CD4-positive, alpha-beta memory T cell (primary cell): ENCODE data around the gene CCT8L2. TPM values are rescaled to one million over a fixed set of nuclear protein-coding genes. Genes with fewer than 3 reads are reported as not detected.
"Not testable (repeated sequence)": the region's sequence is repeated elsewhere in the genome, so short reads cannot be mapped to it uniquely, and the experiment has no call there.

Experiments
- CTCF ChIA-PET: fragments of 350-600 bp; sonication (Branson Sonifier 250); formaldehyde crosslinking; loops from one replicate; lab custom pipeline; 2021; ENCODE audit warnings: inconsistent platforms; ENCODE audit not compliant: partially characterized antibody; lab: Charles Lee
- POLR2A ChIA-PET: fragments of 350-600 bp; sonication (Branson Sonifier 250); formaldehyde crosslinking; loops from one replicate; lab custom pipeline; 2021; ENCODE audit not compliant: partially characterized antibody; lab: Charles Lee
- DNase-seq, 5 donors: peaks; one replicate each; pipeline versions ENCODE4 v3.0.0 to v3.0.0-alpha.2; 2020 to 2022; ENCODE audit warnings: mixed read lengths in 1 of 5
- H3K27ac ChIP-seq: one replicate; pipeline ENCODE4 v1.7.0; 2013; ENCODE audit warnings: low read depth, low read length
- H3K27me3 ChIP-seq: 2 replicates; pipeline ENCODE4 v1.7.0; 2013; ENCODE audit warnings: mild to moderate bottlenecking, low read length, moderate library complexity; ENCODE audit not compliant: insufficient read depth
- H3K36me3 ChIP-seq: 2 replicates; pipeline ENCODE4 v1.7.0; 2013; ENCODE audit warnings: mild to moderate bottlenecking, low read length, moderate library complexity; ENCODE audit not compliant: insufficient read depth
- H3K4me1 ChIP-seq: 2 replicates; pipeline ENCODE4 v1.7.0; 2013; ENCODE audit warnings: mild to moderate bottlenecking, low read length, moderate library complexity; ENCODE audit not compliant: insufficient read depth
- H3K4me3 ChIP-seq, 2 donors: one replicate each; pipeline ENCODE4 v1.7.0; 2013; ENCODE audit warnings: low read length in 2 of 2, mild to moderate bottlenecking in 1 of 2
- H3K9me3 ChIP-seq, 2 donors: one replicate each; pipeline ENCODE4 v1.7.0; 2013; ENCODE audit warnings: low read length in 2 of 2, control low read depth in 1 of 2; ENCODE audit not compliant: control insufficient read depth in 1 of 2
- H3K27ac Mint-ChIP-seq, 7 donors: one replicate each; pipeline ENCODE4 v1.8.0; 2020 to 2021; ENCODE audit warnings: mixed read lengths in 7 of 7, mild to moderate bottlenecking in 6 of 7, inconsistent platforms in 3 of 7, moderate library complexity in 3 of 7
- H3K27me3 Mint-ChIP-seq, 2 donors: one replicate each; pipeline ENCODE4 v1.8.0; 2020 to 2021; ENCODE audit warnings: mixed read lengths in 2 of 2
- H3K36me3 Mint-ChIP-seq, 2 donors: one replicate each; pipeline ENCODE4 v1.8.0; 2020 to 2021; ENCODE audit warnings: mixed read lengths in 2 of 2, inconsistent platforms in 1 of 2, mild to moderate bottlenecking in 1 of 2
- H3K4me1 Mint-ChIP-seq, 4 donors: one replicate each; pipeline ENCODE4 v1.8.0; 2020 to 2021; ENCODE audit warnings: mixed read lengths in 4 of 4, mild to moderate bottlenecking in 1 of 4
- H3K4me3 Mint-ChIP-seq, 8 donors: one replicate each; pipeline ENCODE4 v1.8.0; 2020 to 2021; ENCODE audit warnings: mixed read lengths in 8 of 8, mild to moderate bottlenecking in 7 of 8, moderate library complexity in 6 of 8, inconsistent platforms in 3 of 8
- H3K9me3 Mint-ChIP-seq, 8 donors: one replicate each; pipeline ENCODE4 v1.8.0; 2020 to 2021; ENCODE audit warnings: mixed read lengths in 8 of 8, mild to moderate bottlenecking in 5 of 8, inconsistent platforms in 3 of 8, moderate library complexity in 1 of 8
- intact Hi-C: fragments of 100-400 bp; cut with micrococcal nuclease; formaldehyde crosslinking; loops from one replicate; pipeline ENCODE4 v1.15.1; 2023
- polyA plus RNA-seq, 2 donors: library from polyadenylated mRNA; unstranded; fragments of 300-500 nt; fragmentation: Illumina TruSeq; gene quantifications; one replicate each; pipeline ENCODE4 v1.2.3, GENCODE V29; 2021
- total RNA-seq, 2 experiments: library from RNA; stranded (reverse); gene quantifications; one replicate each; pipeline ENCODE4 v1.2.3, GENCODE V29; 2021

CCT8L2 gene, protein sequence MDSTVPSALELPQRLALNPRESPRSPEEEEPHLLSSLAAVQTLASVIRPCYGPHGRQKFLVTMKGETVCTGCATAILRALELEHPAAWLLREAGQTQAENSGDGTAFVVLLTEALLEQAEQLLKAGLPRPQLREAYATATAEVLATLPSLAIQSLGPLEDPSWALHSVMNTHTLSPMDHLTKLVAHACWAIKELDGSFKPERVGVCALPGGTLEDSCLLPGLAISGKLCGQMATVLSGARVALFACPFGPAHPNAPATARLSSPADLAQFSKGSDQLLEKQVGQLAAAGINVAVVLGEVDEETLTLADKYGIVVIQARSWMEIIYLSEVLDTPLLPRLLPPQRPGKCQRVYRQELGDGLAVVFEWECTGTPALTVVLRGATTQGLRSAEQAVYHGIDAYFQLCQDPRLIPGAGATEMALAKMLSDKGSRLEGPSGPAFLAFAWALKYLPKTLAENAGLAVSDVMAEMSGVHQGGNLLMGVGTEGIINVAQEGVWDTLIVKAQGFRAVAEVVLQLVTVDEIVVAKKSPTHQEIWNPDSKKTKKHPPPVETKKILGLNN
- total RNA-seq: not detected
- polyA plus RNA-seq: not detected

DNA sequence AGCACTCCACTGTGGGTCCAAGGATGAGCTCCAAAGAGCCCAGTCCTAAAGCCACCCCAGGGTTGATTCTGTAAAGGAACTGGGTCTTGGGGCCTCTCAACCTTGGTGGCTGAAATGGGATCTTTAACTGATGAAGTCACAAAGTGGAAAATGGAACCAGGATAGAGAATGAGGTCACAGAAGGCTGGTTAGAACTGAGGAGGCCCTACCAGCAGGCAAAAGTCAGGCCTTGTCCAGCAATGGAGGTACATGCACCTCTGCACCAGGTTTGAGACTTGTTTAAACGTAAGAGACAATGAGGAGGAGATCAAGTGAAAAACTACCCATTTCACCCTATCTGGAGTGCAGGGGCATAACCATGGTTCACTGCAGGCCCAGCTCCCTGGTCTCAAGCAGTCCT, at the start of gene CCT8L2:
Gene CCT8L2, minus strand, starts transcription at position 101 of the 400 bp plus-strand sequence. CDS start 260 bp downstream, outside the sequence.
- H3K9me3 Mint-ChIP-seq, H3K36me3 Mint-ChIP-seq: not testable (repeated sequence)

DNA sequence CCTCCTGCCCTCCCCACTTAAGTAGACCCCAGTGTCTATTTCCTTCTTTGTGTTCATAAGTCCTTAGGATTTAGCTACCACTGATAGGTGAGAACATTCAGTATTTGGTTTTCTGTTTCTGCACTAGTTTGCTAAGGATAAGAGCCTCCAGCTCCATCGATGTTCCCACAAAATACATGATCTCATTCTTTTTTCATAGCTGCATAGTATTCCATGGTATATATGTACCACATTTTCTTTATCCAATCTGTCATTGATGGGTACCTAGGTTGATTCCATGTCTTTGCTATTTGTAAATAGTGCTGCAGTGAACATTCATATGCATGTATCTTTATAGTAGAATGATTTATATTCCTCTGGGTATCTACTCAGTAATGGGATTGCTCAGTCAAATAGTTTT, 42.8 kb upstream of the CCT8L2 start:
- H3K27ac ChIP-seq, intact Hi-C loops, POLR2A ChIA-PET: not testable (repeated sequence)

More for the DNA sequence above, at the start of gene CCT8L2:
- CTCF ChIA-PET, H3K36me3 ChIP-seq, DNase-seq, POLR2A ChIA-PET, H3K4me3 ChIP-seq, H3K9me3 ChIP-seq, H3K4me3 Mint-ChIP-seq, H3K27me3 ChIP-seq, H3K4me1 ChIP-seq, H3K27ac ChIP-seq, intact Hi-C loops, H3K27ac Mint-ChIP-seq, H3K27me3 Mint-ChIP-seq, H3K4me1 Mint-ChIP-seq: not testable (repeated sequence)

DNA sequence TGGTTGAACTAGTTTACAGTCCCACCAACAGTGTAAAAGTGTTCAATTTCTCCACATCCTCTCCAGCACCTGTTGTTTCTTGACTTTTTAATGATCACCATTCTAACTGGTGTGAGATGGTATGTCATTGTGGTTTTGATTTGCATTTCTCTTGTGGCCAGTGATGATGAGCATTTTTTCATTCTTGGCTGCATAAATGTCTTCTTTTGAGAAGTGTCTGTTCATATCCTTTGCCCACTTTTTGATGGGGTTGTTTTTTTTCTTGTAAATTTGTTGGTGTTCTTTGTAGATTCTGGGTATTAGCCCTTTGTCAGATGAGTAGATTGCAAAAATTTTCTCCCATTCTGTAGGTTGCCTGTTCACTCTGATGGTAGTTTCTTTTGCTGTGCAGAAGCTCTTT, 41.5 kb upstream of the CCT8L2 start:
- H3K36me3 Mint-ChIP-seq, H3K36me3 ChIP-seq, H3K27me3 ChIP-seq, H3K4me3 Mint-ChIP-seq, H3K9me3 Mint-ChIP-seq, POLR2A ChIA-PET, DNase-seq, H3K27me3 Mint-ChIP-seq, intact Hi-C loops, H3K9me3 ChIP-seq, H3K27ac Mint-ChIP-seq, H3K27ac ChIP-seq, H3K4me1 Mint-ChIP-seq, H3K4me1 ChIP-seq, H3K4me3 ChIP-seq, CTCF ChIA-PET: not testable (repeated sequence)

More for the DNA sequence above, 42.8 kb upstream of the CCT8L2 start:
- H3K36me3 Mint-ChIP-seq, DNase-seq, H3K4me1 ChIP-seq, H3K9me3 Mint-ChIP-seq, H3K27ac Mint-ChIP-seq, H3K4me3 ChIP-seq, CTCF ChIA-PET, H3K9me3 ChIP-seq, H3K4me3 Mint-ChIP-seq, H3K27me3 Mint-ChIP-seq, H3K4me1 Mint-ChIP-seq, H3K27me3 ChIP-seq, H3K36me3 ChIP-seq: not testable (repeated sequence)

DNA sequence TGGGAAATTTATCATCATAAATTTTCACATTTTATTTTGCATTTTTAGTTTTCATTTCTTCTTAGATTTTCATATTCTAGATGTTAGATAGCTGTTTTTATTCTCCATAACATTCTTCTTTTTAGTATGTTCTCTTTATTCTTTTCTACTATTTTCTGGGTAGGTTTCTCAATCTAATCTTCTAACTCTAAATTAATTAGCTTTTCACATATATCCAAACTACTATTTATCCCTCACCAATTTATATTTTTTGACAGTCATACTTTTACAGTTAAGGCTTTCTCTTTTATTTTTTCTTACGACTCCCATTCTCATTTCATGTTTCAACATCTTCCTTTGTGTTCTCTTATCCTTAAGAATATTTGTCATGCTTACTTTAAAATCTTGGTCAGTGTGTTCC, 35.9 kb upstream of the CCT8L2 start:
- H3K9me3 ChIP-seq, CTCF ChIA-PET, POLR2A ChIA-PET, H3K4me1 ChIP-seq, H3K27ac ChIP-seq, DNase-seq, H3K4me3 ChIP-seq, H3K36me3 ChIP-seq, intact Hi-C loops, H3K9me3 Mint-ChIP-seq, H3K27ac Mint-ChIP-seq, H3K4me1 Mint-ChIP-seq, H3K4me3 Mint-ChIP-seq, H3K36me3 Mint-ChIP-seq, H3K27me3 ChIP-seq, H3K27me3 Mint-ChIP-seq: not testable (repeated sequence)

DNA sequence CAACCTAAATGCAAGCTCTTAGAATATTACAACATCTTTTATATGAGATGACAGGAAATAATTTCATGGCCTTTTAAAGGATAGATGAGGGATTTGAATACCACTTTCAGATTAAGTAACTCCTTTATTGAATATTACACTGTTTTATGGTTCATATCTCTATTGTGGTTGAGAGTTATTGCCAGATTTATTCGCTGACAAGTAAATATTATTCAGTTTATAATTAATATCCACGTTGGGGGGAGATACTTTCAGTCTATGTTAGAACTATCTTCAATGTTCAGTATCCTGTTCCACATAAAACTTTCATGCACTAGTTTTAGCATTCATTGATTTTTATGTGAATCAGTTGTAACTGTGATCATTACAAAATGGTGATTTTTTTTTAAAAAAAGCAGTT, 32.4 kb upstream of the CCT8L2 start:
- H3K4me3 ChIP-seq, H3K4me1 Mint-ChIP-seq, POLR2A ChIA-PET, H3K27ac Mint-ChIP-seq, H3K9me3 ChIP-seq, H3K36me3 ChIP-seq, CTCF ChIA-PET, H3K4me1 ChIP-seq, H3K27ac ChIP-seq, H3K4me3 Mint-ChIP-seq, H3K36me3 Mint-ChIP-seq, intact Hi-C loops, H3K27me3 Mint-ChIP-seq, H3K27me3 ChIP-seq, H3K9me3 Mint-ChIP-seq, DNase-seq: not testable (repeated sequence)

DNA sequence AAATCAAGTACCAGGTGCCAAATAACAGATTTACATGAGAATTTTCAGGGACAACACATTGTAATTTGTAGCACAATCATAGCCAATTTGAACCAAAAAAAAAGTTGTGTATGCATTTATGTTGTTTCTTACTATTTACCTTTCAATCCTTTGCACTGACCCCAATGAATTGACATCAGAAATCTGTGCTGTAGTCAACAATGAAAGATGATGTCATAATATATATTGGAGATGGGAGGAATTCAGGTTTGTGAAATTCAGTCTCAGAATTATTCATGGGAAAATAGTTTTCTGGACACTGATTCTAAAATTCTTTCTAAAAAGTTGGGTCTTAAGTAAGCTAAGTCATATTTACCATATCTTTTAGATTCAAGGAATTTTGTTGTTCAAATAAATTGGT, 31.0 kb upstream of the CCT8L2 start:
- POLR2A ChIA-PET, H3K36me3 Mint-ChIP-seq, H3K27me3 ChIP-seq, H3K9me3 Mint-ChIP-seq, H3K4me1 Mint-ChIP-seq, intact Hi-C loops, H3K9me3 ChIP-seq, H3K27ac Mint-ChIP-seq, H3K4me3 ChIP-seq, H3K4me1 ChIP-seq, H3K36me3 ChIP-seq, DNase-seq, H3K27me3 Mint-ChIP-seq, CTCF ChIA-PET, H3K4me3 Mint-ChIP-seq, H3K27ac ChIP-seq: not testable (repeated sequence)

DNA sequence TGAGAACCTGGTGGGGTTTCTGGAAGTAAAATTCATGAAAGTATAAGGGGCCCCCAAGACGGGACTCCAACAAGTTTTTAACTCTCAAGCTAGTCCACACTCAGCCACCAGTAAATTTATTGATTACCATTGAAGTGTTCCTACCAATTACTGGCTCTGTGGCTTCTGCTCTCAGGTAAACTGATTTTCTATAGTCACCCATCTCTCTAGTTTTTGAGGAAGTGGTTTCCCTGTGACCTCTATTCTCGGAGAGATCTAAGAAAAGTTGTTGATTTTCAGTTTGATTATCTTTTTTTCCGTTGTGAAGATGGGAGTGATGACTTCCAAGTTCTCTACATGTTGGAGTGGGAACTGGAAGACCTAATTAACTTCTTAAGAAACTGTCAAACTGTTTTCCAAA, 24.9 kb upstream of the CCT8L2 start:
- not testable (repeated sequence) for H3K4me3 Mint-ChIP-seq, H3K36me3 Mint-ChIP-seq

More for the DNA sequence above, 24.9 kb upstream of the CCT8L2 start:
- H3K4me1 ChIP-seq, H3K9me3 ChIP-seq, DNase-seq, H3K27me3 ChIP-seq, H3K9me3 Mint-ChIP-seq, H3K4me3 ChIP-seq, H3K4me1 Mint-ChIP-seq, H3K36me3 ChIP-seq, POLR2A ChIA-PET, H3K27ac Mint-ChIP-seq, H3K27me3 Mint-ChIP-seq, intact Hi-C loops, CTCF ChIA-PET, H3K27ac ChIP-seq: not testable (repeated sequence)
